ENCODE results near the gene ENC1. TPM values are rescaled to one million over a fixed set of nuclear protein-coding genes. Genes with fewer than 3 reads are reported as not detected.

Gene ENC1
- total and polyA plus RNA-seq, 10 of the 15 experiments (the other 5 are each of a cell fraction or from before 2014, with no cell fraction given) = 8.2 to 55.5 (median 32.1) TPM

GRCh38 chr5:74665273-74665672 lies 24.7 kb upstream of the ENC1 start:
- no peak for TF ChIP-seq ASH2L (IDR thresholded peaks at IDR 0.05; ENCODE audit: borderline replicate concordance, low read depth)
- TF ChIP-seq NR2C1 (IDR thresholded peaks at IDR 0.05) = no peak
- TF ChIP-seq RB1 (IDR thresholded peaks at IDR 0.05; ENCODE audit: borderline replicate concordance) = no peak
- TF ChIP-seq STAT3 (IDR thresholded peaks at IDR 0.05; ENCODE audit: low read depth, low read length) = no peak
- no peak for TF ChIP-seq CTCF (IDR thresholded peaks at IDR 0.05 in 2 of 3, conservative IDR thresholded peaks at IDR 0.05 in 1 of 3; ENCODE audit: control insufficient read depth in 2 of 3, extremely low read depth in 1 of 3, insufficient read depth in 1 of 3, low read depth in 3 of 3, low read length in 3 of 3)
- TF ChIP-seq BCL11A (IDR thresholded peaks at IDR 0.05; ENCODE audit: low read depth, low read length) = no peak
- TF ChIP-seq SREBF2 (IDR thresholded peaks at IDR 0.05; ENCODE audit: low read length) = no peak
- no peak for TF ChIP-seq SMC3 (IDR thresholded peaks at IDR 0.05; ENCODE audit: borderline replicate concordance, low read length)
- TF ChIP-seq RFX5 (IDR thresholded peaks at IDR 0.05; ENCODE audit: low read depth, low read length) = no peak
- no peak for TF ChIP-seq SUZ12 (IDR thresholded peaks at IDR 0.05; ENCODE audit: unreplicated experiment)
- no peak for TF ChIP-seq TARDBP (IDR thresholded peaks at IDR 0.05; ENCODE audit: borderline replicate concordance)
- no peak for TF ChIP-seq EED (IDR thresholded peaks at IDR 0.05; ENCODE audit: low read depth)
- no peak for TF ChIP-seq RAD51 (IDR thresholded peaks at IDR 0.05)
- no peak for TF ChIP-seq RAD21 (IDR thresholded peaks at IDR 0.05; ENCODE audit: insufficient read depth, low read depth, low read length)
- no peak for TF ChIP-seq RCOR1 (conservative IDR thresholded peaks at IDR 0.05; ENCODE audit: low read depth, low read length)
- TF ChIP-seq ESRRA (IDR thresholded peaks at IDR 0.05; ENCODE audit: low read length) = no peak
- no peak for TF ChIP-seq SP1 (IDR thresholded peaks at IDR 0.05; ENCODE audit: low read depth, low read length)
- no peak for TF ChIP-seq MYB (IDR thresholded peaks at IDR 0.05; ENCODE audit: borderline replicate concordance, low read depth, low read length)
- TF ChIP-seq, protein P1, sequence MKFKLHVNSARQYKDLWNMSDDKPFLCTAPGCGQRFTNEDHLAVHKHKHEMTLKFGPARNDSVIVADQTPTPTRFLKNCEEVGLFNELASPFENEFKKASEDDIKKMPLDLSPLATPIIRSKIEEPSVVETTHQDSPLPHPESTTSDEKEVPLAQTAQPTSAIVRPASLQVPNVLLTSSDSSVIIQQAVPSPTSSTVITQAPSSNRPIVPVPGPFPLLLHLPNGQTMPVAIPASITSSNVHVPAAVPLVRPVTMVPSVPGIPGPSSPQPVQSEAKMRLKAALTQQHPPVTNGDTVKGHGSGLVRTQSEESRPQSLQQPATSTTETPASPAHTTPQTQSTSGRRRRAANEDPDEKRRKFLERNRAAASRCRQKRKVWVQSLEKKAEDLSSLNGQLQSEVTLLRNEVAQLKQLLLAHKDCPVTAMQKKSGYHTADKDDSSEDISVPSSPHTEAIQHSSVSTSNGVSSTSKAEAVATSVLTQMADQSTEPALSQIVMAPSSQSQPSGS (IDR thresholded peaks at IDR 0.05; ENCODE audit: low read length) = no peak
- no peak for TF ChIP-seq RUNX3 (IDR thresholded peaks at IDR 0.05; ENCODE audit: low read length)
- Histone ChIP-seq H3K36me3 (ENCODE audit: control insufficient read depth in 2 of 2, insufficient read depth in 2 of 2, low read length in 1 of 2) (no peaks in the 10 kb centered on the region), H3K9me3 (replicated peaks; ENCODE audit: control insufficient read depth, insufficient read depth, low read length) (no peaks in the 10 kb centered on the region; the same call in 2 of the 3 replicates), H3K79me2 (ENCODE audit: control insufficient read depth, insufficient read depth, low read length) (no peaks in the 10 kb centered on the region), H2AFZ (ENCODE audit: control insufficient read depth, low read depth, low read length) (no peak overlapping the region), H3K4me2 (ENCODE audit: control insufficient read depth, insufficient read depth) (no peak overlapping the region), H3K9ac (ENCODE audit: control insufficient read depth, insufficient read depth, low read length) (no peak overlapping the region), H3K27me3 (replicated peaks in 1 of 2; ENCODE audit: control insufficient read depth in 2 of 2, insufficient read depth in 2 of 2, low read length in 1 of 2) (peaks cover 0 to 2% of the 10 kb centered on the region in 2 experiments; a peak in 1 of 4 replicates), H3K27ac (ENCODE audit: control insufficient read depth, insufficient read depth) (no peak overlapping the region), H3K4me1 (ENCODE audit: control insufficient read depth, insufficient read depth, low read length) (no peaks in the 10 kb centered on the region), H3K4me3 (no peak overlapping the region), H4K20me1 (ENCODE audit: control insufficient read depth, insufficient read depth) (no peaks in the 10 kb centered on the region)
- POLR2A ChIA-PET = no interaction called here
- ATAC-seq = no peak
- CTCF ChIA-PET = interaction anchor here (0.6 kb wide), 1 partner anchor 23 kb away, joined by 3 read pairs; no protein-coding TSS in a partner anchor
- SMC1A ChIA-PET (ENCODE audit: uncharacterized antibody, unreplicated experiment) = no interaction called here
- RAD21 ChIA-PET (ENCODE audit: unreplicated experiment) = no interaction called here
- intact Hi-C loops (cut with micrococcal nuclease; ENCODE audit: unreplicated experiment) (no loop called here), in situ Hi-C loops (cut with MboI) (no loop called here)
- DNase-seq (ENCODE audit: low read depth, low spot score) = no peak
- FAIRE-seq = no peak
- no TSS peak for BruUV-seq (replicated peaks)
- WGBS (ENCODE audit: insufficient coverage, insufficient replicate concordance, low lambda C conversion rate, missing lambda C conversion rate) = 0% methylated on average over 2 of the region's 2 CpGs

Measured in GM12878 (cell line).